HepG2 (cell line): ENCODE data around the gene CST3. TPM values are rescaled to one million over a fixed set of nuclear protein-coding genes. Genes with fewer than 3 reads are reported as not detected.

Source experiments
- ARNT ChIP-seq: fragments of 450-650 bp; IDR thresholded peaks from 2 replicates; pipeline ENCODE4 v1.6.1; 2017
- ATF4 ChIP-seq, 2 experiments: fragments of 450-650 bp in 1 of 2; sonication (generic) in 1 of 2; formaldehyde crosslinking; IDR thresholded peaks; 2 replicates each; pipeline versions ENCODE4 v1.5.0 to v1.8.0; 2020 to 2022; ENCODE audit warnings: mild to moderate bottlenecking in 1 of 2, missing genetic modification reagents in 1 of 2
- CENPBD1 ChIP-seq: sonication (generic); formaldehyde crosslinking; IDR thresholded peaks from 2 replicates; pipeline ENCODE4 v1.8.0; 2022; ENCODE audit warnings: missing genetic modification reagents, low read depth, mild to moderate bottlenecking, borderline replicate concordance
- CHD2 ChIP-seq: IDR thresholded peaks from 2 replicates; pipeline ENCODE4 v1.6.1; 2011; ENCODE audit warnings: low read depth, low read length, improper control_type of control experiment
- FUBP1 ChIP-seq: sonication (generic); formaldehyde crosslinking; IDR thresholded peaks from 2 replicates; pipeline ENCODE4 v1.5.1; 2020; ENCODE audit warnings: missing genetic modification reagents, mild to moderate bottlenecking, borderline replicate concordance
- GPBP1L1 ChIP-seq: sonication (generic); formaldehyde crosslinking; IDR thresholded peaks from 2 replicates; pipeline ENCODE4 v1.5.0; 2020; ENCODE audit warnings: mild to moderate bottlenecking, missing genetic modification reagents
- KDM1A ChIP-seq: IDR thresholded peaks from 2 replicates; pipeline ENCODE4 v1.6.1; 2016; ENCODE audit warnings: missing compliant biosample characterization
- NFIC ChIP-seq: IDR thresholded peaks from 2 replicates; pipeline ENCODE4 v1.6.1; 2012; ENCODE audit warnings: mild to moderate bottlenecking, low read length, inconsistent platforms
- POLR2AphosphoS5 ChIP-seq: IDR thresholded peaks from 2 replicates; pipeline ENCODE4 v1.6.1; 2012; ENCODE audit warnings: low read depth, low read length
- RAD51 ChIP-seq: fragments of 450-650 bp; IDR thresholded peaks from 2 replicates; pipeline ENCODE4 v1.6.1; 2016; ENCODE audit warnings: borderline replicate concordance
- RBM22 ChIP-seq: fragments of 200-400 bp; formaldehyde crosslinking; optimal IDR thresholded peaks from 2 replicates; pipeline ENCODE3; 2017; ENCODE audit warnings: mild to moderate bottlenecking, low read length, moderate library complexity
- SMAD9 ChIP-seq: sonication (generic); formaldehyde crosslinking; IDR thresholded peaks from 2 replicates; pipeline ENCODE4 v1.5.1; 2020; ENCODE audit warnings: mild to moderate bottlenecking, missing genetic modification reagents
- SYNCRIP ChIP-seq: fragments of 200-400 bp; formaldehyde crosslinking; IDR thresholded peaks from 2 replicates; pipeline ENCODE4 v1.6.1; 2018; ENCODE audit warnings: mild to moderate bottlenecking, low read depth, low read length; ENCODE audit not compliant: insufficient read depth
- TARDBP ChIP-seq: sonication (generic); formaldehyde crosslinking; IDR thresholded peaks from 2 replicates; pipeline ENCODE4 v1.8.0; 2022; ENCODE audit warnings: mild to moderate bottlenecking, missing genetic modification reagents
- ZFP37 ChIP-seq: sonication (generic); formaldehyde crosslinking; IDR thresholded peaks from 2 replicates; pipeline ENCODE4 v1.4.0; 2020; ENCODE audit warnings: missing genetic modification reagents, borderline replicate concordance
- ZFP62 ChIP-seq: sonication (generic); formaldehyde crosslinking; IDR thresholded peaks from 2 replicates; pipeline ENCODE4 v1.4.0; 2020; ENCODE audit warnings: missing genetic modification reagents
- ZGPAT ChIP-seq: IDR thresholded peaks from 2 replicates; pipeline ENCODE4 v1.6.1; 2016; ENCODE audit warnings: mild to moderate bottlenecking
- ZNF251 ChIP-seq: sonication (generic); formaldehyde crosslinking; IDR thresholded peaks from 2 replicates; pipeline ENCODE4 v1.9.0; 2021; ENCODE audit warnings: mild to moderate bottlenecking, missing genetic modification reagents
- ZNF30 ChIP-seq: sonication (generic); formaldehyde crosslinking; IDR thresholded peaks from 2 replicates; pipeline ENCODE4 v1.5.0; 2020; ENCODE audit warnings: mild to moderate bottlenecking, missing genetic modification reagents
- ZNF484 ChIP-seq: sonication (generic); formaldehyde crosslinking; IDR thresholded peaks from 2 replicates; pipeline ENCODE4 v1.5.1; 2020; ENCODE audit warnings: mild to moderate bottlenecking, low read depth, missing genetic modification reagents, borderline replicate concordance
- ZNF589 ChIP-seq: sonication (generic); formaldehyde crosslinking; conservative IDR thresholded peaks from 2 replicates; pipeline ENCODE4 v1.8.0; 2022; ENCODE audit warnings: mild to moderate bottlenecking, moderate library complexity, missing genetic modification reagents
- ZNF607 ChIP-seq: sonication (generic); formaldehyde crosslinking; IDR thresholded peaks from 2 replicates; pipeline ENCODE4 v1.5.1; 2020; ENCODE audit warnings: missing genetic modification reagents, mild to moderate bottlenecking, borderline replicate concordance
- ZNF75D ChIP-seq: sonication (generic); formaldehyde crosslinking; IDR thresholded peaks from 2 replicates; pipeline ENCODE4 v1.8.1; 2023; ENCODE audit warnings: missing genetic modification reagents, mild to moderate bottlenecking, borderline replicate concordance
- ZNF788 ChIP-seq: sonication (generic); formaldehyde crosslinking; IDR thresholded peaks from 2 replicates; pipeline ENCODE4 v1.5.0; 2020; ENCODE audit warnings: mild to moderate bottlenecking, missing genetic modification reagents, borderline replicate concordance
- ZNF879 ChIP-seq: sonication (generic); formaldehyde crosslinking; IDR thresholded peaks from 2 replicates; pipeline ENCODE4 v1.8.1; 2023; ENCODE audit warnings: missing genetic modification reagents
- polyA plus RNA-seq, 8 experiments: library from polyadenylated mRNA; depleted of rRNA in 3 of 8; stranded (reverse) in 7 of 8; unstranded in 1 of 8; fragments of >200 nt; fragmentation: Illumina TruSeq in 4 of 8; extraction: Trizol in 4 of 8; gene quantifications; 2 replicates each; pipeline versions ENCODE4 v1.2.1 to v1.2.3, GENCODE V29; 2011 to 2016; ENCODE audit warnings: low read depth in 4 of 8, missing spikeins in 1 of 8, mixed read lengths in 1 of 8; ENCODE audit not compliant: insufficient read depth in 1 of 8
- total RNA-seq, 5 experiments: library from RNA; depleted of rRNA; stranded (reverse); fragments of >200 nt; fragmentation: Illumina TruSeq; extraction: Trizol; gene quantifications; 2 replicates each; pipeline ENCODE4 v1.2.3, GENCODE V29; 2016; ENCODE audit warnings: low read depth in 1 of 5

Gene CST3
- total and polyA plus RNA-seq, 2 of the 13 experiments (the other 11 are each of a cell fraction or from before 2014, with no cell fraction given), result 690 to 1,005 TPM

- TF ChIP-seq FUBP1 (no peak), KDM1A (CRISPR knock-in tag) (no peak), ZFP62 (CRISPR knock-in tag) (no peak), SMAD9 (CRISPR knock-in tag) (no peak), GPBP1L1 (CRISPR knock-in tag) (no peak), ARNT (no peak), ZNF30 (CRISPR knock-in tag) (no peak), SYNCRIP (no peak), ZNF589 (CRISPR knock-in tag) (peak; percentile 57; the same call in 1 of the 2 replicates), ZNF251 (CRISPR knock-in tag) (no peak), ZGPAT (CRISPR knock-in tag) (no peak), RBM22 (no peak), ZNF484 (CRISPR knock-in tag) (peak; percentile 19; the same call in 1 of the 2 replicates), CHD2 (no peak), POLR2AphosphoS5 (0 out of 2 replicates have a peak, but pooled peaks have one; percentile 28), ZFP37 (CRISPR knock-in tag) (no peak), ZNF788 (CRISPR knock-in tag) (0 out of 2 replicates have a peak, but pooled peaks have one; percentile 37), ZNF879 (no peak), ZNF75D (CRISPR knock-in tag) (no peak), CENPBD1 (CRISPR knock-in tag) (no peak), RAD51 (no peak), NFIC (no peak), ZNF607 (0 out of 2 replicates have a peak, but pooled peaks have one; percentile 8), TARDBP (CRISPR knock-in tag) (no peak), ATF4 (CRISPR knock-in tag; IDR thresholded peaks at IDR 0.05) (no peak; a peak in 1 of 4 replicates)
These were observed 50.8 kb downstream of the CST3 start (continued) for GRCh38 chr20:23586735-23587525.
